Stimulated activated CD8-positive, alpha-beta memory T cell treated with anti-CD3 and anti-CD28 coated beads, Interleukin-2, amount 100 ng/mL, for 48 hours (primary cell): ENCODE data around the gene ACSS3.

ENCODE experiments used
- DNase-seq, 2 donors: peaks; one replicate each; pipeline ENCODE4 v3.0.0-alpha.2; 2020; ENCODE audit warnings: low read depth in 2 of 2

ACSS3 gene

GRCh38 chr12:81295251-81295650 is 217.4 kb downstream of the ACSS3 start:
- DNase-seq = no peak

- no peak for DNase-seq
Observed at GRCh38 chr12:81296556-81297305, 218.9 kb downstream of the ACSS3 start.

GRCh38 chr12:81297601-81298000 is 219.7 kb downstream of the ACSS3 start:
- no peak for DNase-seq

GRCh38 chr12:81300454-81300853 is 222.6 kb downstream of the ACSS3 start:
- no peak for DNase-seq

- no peak for DNase-seq
Observed at GRCh38 chr12:81303935-81304334, 226.1 kb downstream of the ACSS3 start.
